ENCODE results near the gene GOLGA2.

GOLGA2 gene

GRCh38 chr9:128262687-128263086 lies 13.1 kb downstream of the GOLGA2 start:
- no peak for DNase-seq (ENCODE audit: low read depth in 1 of 2, low spot score in 1 of 2)
- in situ Hi-C loops (cut with HindIII; ENCODE audit: low pct_unique_long_range_greater_than_20kb, low sequenced_read_pairs), result no loop called here

DNA sequence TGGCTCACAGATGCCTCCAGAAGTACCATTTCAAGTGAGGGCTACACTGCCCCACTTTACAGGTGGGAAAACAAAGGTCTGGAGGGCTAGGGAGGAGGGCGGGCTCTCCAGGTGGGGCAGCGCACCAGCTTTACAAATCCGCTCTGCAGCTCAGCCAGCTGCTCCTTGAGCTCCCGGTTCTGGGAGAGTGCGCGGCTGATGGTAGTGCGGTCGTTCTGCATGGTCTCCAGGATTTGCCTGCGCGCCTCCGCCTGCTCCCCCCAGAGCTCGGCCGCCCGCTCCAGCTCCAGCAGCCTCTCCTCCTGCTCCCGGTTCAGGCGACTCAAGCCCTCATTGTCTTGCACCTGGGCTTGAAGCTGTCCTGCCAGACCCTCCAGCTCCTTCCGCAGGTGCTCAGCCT lies 15.5 kb downstream of the GOLGA2 start:
- in situ Hi-C loops (cut with HindIII; ENCODE audit: low pct_unique_long_range_greater_than_20kb, low sequenced_read_pairs), result no loop called here
- TF ChIP-seq JUND (IDR thresholded peaks at IDR 0.05; ENCODE audit: low read depth), result no peak
- DNase-seq (ENCODE audit: low read depth in 1 of 2, low spot score in 1 of 2), result no peak

More at GRCh38 chr9:128262687-128263086, 13.1 kb downstream of the GOLGA2 start:
- no peak for TF ChIP-seq JUND (IDR thresholded peaks at IDR 0.05; ENCODE audit: low read depth)

DNA sequence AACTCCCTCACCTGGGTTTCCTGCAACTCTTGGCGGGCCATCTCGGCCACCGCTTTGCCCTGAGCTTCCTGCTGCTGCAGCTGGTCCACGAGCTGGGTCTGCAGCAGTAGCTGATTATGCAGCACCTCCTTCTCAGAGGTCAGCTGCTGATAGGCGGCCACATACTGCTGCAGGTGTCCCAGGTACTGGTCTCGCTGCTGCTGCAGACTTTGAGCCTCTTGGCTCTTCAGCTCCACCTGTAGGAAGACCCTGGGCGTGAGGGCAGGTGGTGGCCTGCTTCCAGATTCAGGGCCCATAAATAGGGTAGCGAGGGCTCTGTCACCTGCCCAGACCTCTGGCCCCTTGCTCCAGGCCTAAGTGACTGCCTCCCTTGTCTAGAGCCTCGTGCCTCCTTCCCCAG lies 16.7 kb downstream of the GOLGA2 start:
- peak in 1 of 2 experiments; percentile 33 for DNase-seq (ENCODE audit: low read depth in 1 of 2, low spot score in 1 of 2)
- no peak for TF ChIP-seq JUND (IDR thresholded peaks at IDR 0.05; ENCODE audit: low read depth)
- in situ Hi-C loops (cut with HindIII; ENCODE audit: low pct_unique_long_range_greater_than_20kb, low sequenced_read_pairs), result no loop called here

DNA sequence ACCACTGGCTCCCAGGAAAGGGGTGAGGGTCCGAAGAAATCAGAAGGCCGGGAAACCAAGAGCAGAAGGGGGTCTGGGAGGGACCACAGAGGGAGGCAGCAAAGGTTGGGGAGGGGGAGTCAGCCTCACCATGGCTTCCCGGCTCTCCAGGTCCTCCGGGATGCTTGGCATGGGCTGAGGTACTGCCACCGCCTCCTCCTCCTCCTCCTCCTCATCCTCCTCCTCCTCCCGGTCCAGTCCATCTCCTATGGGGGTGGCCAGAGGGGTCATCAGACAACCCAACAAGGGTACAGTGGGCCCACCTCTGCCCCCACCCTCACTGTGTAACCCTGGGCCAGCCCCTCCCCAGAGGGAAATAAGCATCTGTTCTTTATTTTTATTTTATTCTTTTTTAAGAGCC lies 17.5 kb downstream of the GOLGA2 start:
- in situ Hi-C loops (cut with HindIII; ENCODE audit: low pct_unique_long_range_greater_than_20kb, low sequenced_read_pairs), result no loop called here
- no peak for DNase-seq (ENCODE audit: low read depth in 1 of 2, low spot score in 1 of 2)

DNA sequence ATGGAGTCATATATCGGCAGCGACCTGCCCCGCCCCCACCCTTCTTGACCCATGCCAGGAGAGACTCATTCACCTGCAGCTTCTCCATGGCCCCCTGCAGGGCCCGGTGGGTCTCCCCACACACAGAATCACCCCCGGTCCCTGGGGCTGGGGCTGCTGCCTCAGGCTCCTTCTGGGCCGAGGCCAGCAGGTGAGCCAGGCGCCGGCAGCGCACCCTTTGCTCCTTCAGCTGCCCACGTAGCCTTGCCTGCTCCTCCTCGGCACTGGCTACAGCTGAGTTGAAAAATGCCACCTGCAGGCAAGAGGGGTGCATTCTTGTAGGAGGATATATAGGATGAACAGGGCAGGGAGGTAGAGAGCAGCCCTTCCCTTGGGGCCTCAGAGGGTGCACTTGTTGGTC lies 17.9 kb downstream of the GOLGA2 start:
- no peak for TF ChIP-seq JUND (IDR thresholded peaks at IDR 0.05; ENCODE audit: low read depth)
- no peak for DNase-seq (ENCODE audit: low read depth in 1 of 2, low spot score in 1 of 2)
- in situ Hi-C loops (cut with HindIII; ENCODE audit: low pct_unique_long_range_greater_than_20kb, low sequenced_read_pairs), result no loop called here

More for the DNA sequence above, 17.5 kb downstream of the GOLGA2 start:
- TF ChIP-seq JUND (IDR thresholded peaks at IDR 0.05; ENCODE audit: low read depth), result no peak

- in situ Hi-C loops (cut with HindIII; ENCODE audit: low pct_unique_long_range_greater_than_20kb, low sequenced_read_pairs), result no loop called here
- no peak for DNase-seq (ENCODE audit: low read depth in 1 of 2, low spot score in 1 of 2)
- TF ChIP-seq JUND (IDR thresholded peaks at IDR 0.05; ENCODE audit: low read depth), result no peak
Measured at GRCh38 chr9:128257086-128257825, 18.6 kb downstream of the GOLGA2 start.

DNA sequence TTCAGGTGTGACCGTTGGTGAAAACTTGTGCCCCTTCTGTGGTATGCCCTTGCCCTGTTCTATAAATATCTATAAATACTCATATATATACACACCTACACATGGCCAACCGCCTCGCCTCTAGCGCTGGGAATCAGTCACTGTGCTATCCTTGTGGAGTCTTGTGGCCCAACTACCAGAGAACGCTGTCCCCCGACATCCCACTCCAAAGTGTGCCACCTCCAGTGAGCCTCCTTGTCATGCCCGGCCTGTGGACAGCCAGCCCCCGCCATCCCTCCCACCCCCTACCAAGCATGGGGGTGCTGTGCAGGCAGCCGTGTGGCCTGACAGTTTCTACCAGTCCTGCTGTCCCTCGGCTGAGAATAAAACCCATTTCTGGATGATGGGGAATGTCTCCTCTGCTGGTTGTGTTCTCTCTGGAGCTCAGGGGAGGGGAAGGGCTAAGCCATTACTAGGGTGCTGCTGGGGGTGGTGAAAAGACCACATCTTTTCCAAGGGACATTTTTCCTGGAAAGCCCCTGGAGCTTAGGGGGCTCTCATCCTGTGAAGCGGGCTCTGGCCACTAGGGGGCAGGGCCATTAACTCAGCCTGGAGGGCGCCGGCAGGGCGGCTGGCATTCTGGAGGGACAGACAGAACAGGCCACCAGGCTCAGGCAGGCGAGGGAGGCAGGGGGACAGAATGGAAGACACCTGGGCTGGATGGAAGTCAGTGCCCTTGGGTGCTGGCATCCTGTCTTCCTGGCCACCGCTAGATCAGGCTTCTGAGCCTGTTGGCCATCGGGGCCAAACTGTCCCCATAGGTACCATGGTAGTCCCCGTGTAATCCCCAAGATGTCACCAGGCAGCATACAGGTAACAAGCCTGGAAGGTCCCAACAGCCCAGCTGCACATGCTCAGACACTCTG lies 20.7 kb downstream of the GOLGA2 start:
- DNase-seq (ENCODE audit: low read depth in 1 of 2, low spot score in 1 of 2), result peak; percentile 68 to 80
- no peak for TF ChIP-seq JUND (IDR thresholded peaks at IDR 0.05; ENCODE audit: low read depth)

GRCh38 chr9:128254362-128254761 lies 21.4 kb downstream of the GOLGA2 start:
- no peak for TF ChIP-seq JUND (IDR thresholded peaks at IDR 0.05; ENCODE audit: low read depth)
- no peak for DNase-seq (ENCODE audit: low read depth in 1 of 2, low spot score in 1 of 2)
- in situ Hi-C loops (cut with HindIII; ENCODE audit: low pct_unique_long_range_greater_than_20kb, low sequenced_read_pairs), result no loop called here

More for the DNA sequence above, 20.7 kb downstream of the GOLGA2 start:
- in situ Hi-C loops (cut with HindIII; ENCODE audit: low pct_unique_long_range_greater_than_20kb, low sequenced_read_pairs), result no loop called here

- no peak for DNase-seq (ENCODE audit: low read depth in 1 of 2, low spot score in 1 of 2)
- no peak for TF ChIP-seq JUND (IDR thresholded peaks at IDR 0.05; ENCODE audit: low read depth)
- in situ Hi-C loops (cut with HindIII; ENCODE audit: low pct_unique_long_range_greater_than_20kb, low sequenced_read_pairs), result no loop called here
Measured at GRCh38 chr9:128253991-128254346, 21.8 kb downstream of the GOLGA2 start.

DNA sequence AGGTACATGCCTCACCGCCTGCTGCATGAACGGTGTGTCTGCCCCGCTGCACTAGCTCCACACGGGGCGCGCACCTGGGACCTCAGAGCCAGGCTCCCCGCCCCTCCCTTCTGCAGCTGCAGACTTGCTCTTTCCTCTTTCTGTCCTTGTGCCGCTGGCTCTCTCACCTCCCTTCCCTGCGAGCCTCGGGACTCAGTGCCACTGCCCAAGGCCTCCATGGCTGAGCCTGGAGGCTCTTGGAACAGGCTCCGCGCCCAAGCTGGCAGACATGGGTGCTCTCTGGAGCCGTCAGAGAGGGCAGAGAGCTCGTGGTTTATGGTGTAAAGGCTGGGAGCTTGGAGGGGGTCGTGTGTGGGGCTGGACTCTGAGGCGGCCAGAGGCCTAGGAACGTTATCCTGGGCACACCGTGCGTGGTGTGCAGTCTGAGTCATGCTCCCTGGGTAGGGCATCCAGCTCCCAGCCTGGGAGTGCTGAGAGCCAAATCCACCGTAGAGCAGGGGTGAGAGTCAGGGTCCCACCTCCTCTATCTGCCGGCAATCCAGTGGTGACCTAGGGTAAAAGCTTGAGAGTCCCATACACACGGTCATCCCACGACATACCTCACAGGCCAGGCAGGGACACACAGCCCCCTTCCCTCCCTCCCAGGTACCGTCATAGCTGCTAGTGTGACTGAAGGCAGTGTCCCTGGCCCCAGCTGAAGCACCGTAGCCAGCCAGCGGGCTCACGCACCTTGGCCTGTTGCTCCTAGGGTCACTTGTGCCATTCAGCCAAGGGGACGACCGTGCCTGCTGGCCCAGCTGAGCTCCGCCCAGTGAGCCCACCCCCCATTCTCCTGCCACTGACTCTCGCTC lies 22.4 kb downstream of the GOLGA2 start:
- no peak for DNase-seq (ENCODE audit: low read depth in 1 of 2, low spot score in 1 of 2)
- in situ Hi-C loops (cut with HindIII; ENCODE audit: low pct_unique_long_range_greater_than_20kb, low sequenced_read_pairs), result no loop called here
- TF ChIP-seq JUND (IDR thresholded peaks at IDR 0.05; ENCODE audit: low read depth), result no peak

- TF ChIP-seq JUND (IDR thresholded peaks at IDR 0.05; ENCODE audit: low read depth), result no peak
- in situ Hi-C loops (cut with HindIII; ENCODE audit: low pct_unique_long_range_greater_than_20kb, low sequenced_read_pairs), result no loop called here
Measured at GRCh38 chr9:128252317-128253139, 23.3 kb downstream of the GOLGA2 start.

GRCh38 chr9:128251732-128252100 lies 24.1 kb downstream of the GOLGA2 start:
- in situ Hi-C loops (cut with HindIII; ENCODE audit: low pct_unique_long_range_greater_than_20kb, low sequenced_read_pairs), result no loop called here
- no peak for TF ChIP-seq JUND (IDR thresholded peaks at IDR 0.05; ENCODE audit: low read depth)
- DNase-seq (ENCODE audit: low read depth in 1 of 2, low spot score in 1 of 2), result no peak

More at GRCh38 chr9:128252317-128253139, 23.3 kb downstream of the GOLGA2 start:
- no peak for DNase-seq (ENCODE audit: low read depth in 1 of 2, low spot score in 1 of 2)
